Stimulated activated CD4-positive, alpha-beta T cell treated with anti-CD3 and anti-CD28 coated beads, Interleukin-1b, Interleukin-23, amount 100 ng/mL, for 4 hours (primary cell): ENCODE measurements around the gene USP40.

Source experiments
- DNase-seq, 2 donors: peaks; one replicate each; pipeline ENCODE4 v3.0.0-alpha.2; 2020; ENCODE audit warnings: low read depth in 2 of 2

The USP40 gene

GRCh38 chr2:233553366-233553765, 13.2 kb downstream of the USP40 start:
- DNase-seq: no peak

GRCh38 chr2:233551491-233551890, 15.1 kb downstream of the USP40 start:
- DNase-seq: no peak

- no peak for DNase-seq
These were observed 19.8 kb downstream of the USP40 start for GRCh38 chr2:233546774-233547173.

DNA sequence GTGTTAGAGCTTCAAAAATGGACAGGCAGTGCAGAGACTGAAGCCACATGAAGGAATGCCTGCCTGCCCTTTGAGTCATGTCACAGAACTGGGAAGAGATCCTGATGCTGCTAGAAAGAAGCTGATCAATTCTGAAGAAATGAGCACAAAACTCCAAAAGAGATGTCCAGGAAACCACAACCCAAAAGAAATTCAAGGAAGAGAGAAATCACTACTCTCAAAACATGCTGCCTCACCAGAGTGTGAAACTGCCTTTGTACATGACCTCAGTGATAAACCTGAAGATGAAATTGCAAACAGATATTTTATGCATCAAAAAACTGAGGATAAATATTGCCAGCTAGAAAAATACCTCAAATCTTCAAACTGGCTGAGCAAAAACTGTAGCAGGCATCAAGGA, 20.5 kb downstream of the USP40 start:
- no peak for DNase-seq

GRCh38 chr2:233544200-233544610, 22.4 kb downstream of the USP40 start:
- DNase-seq: no peak

DNA sequence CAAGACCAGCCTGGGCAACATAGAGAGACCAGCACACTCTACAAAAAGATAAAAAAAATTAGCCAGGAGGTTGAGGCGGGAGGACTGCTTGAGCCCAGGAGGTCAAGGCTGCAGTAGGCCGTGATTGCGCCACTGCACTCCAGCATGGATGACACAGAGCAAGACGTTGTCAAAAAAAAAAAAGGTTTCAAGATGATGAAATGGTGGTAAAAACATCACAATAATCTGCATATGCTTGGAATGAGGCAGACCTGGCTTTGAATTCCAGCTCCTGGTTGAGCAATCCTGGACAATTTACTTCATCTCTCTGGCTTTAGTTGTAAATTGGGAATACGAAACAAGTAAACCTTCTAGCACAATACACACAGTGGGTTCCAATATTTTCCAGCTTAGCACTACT, 24.1 kb downstream of the USP40 start:
- no peak for DNase-seq

DNA sequence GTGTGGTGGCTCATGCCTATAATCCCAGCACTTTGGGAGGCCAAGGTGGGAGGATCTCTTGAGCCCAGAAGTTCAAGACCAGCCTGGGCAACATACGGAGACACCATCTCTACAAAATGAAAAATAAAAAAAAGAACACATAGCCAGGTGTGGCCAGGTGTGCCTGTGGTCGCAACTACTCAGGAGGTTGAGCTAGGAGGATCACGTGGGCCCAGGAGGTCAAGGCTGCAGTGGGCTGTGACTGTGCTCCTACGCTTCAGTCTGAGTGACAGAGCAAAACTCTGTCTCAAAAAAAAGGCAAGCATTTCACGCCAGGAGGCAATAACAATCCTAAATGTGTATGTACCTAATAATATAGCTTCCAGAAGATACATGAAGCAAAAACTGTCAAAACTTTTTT, 27.8 kb downstream of the USP40 start:
- DNase-seq: no peak

DNA sequence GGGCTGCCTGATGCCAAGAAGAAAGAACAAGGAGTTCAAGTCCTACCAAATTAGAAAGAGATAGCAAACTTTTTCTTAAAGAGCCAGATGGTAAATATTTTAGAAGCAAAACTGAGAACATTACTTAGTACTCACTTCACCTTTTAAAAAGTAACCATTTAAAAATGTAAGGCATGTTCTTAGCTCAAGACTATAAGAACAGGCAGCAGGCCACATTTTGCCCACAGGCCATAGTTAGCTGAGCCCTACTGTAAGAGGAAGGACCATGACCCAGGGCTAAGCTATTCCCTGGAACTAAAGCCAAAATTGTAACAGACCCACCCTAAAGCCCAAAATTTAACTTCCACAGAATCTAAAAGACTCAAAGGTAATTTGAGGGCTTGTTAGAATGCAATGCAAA, 31.3 kb downstream of the USP40 start:
- no peak for DNase-seq

DNA sequence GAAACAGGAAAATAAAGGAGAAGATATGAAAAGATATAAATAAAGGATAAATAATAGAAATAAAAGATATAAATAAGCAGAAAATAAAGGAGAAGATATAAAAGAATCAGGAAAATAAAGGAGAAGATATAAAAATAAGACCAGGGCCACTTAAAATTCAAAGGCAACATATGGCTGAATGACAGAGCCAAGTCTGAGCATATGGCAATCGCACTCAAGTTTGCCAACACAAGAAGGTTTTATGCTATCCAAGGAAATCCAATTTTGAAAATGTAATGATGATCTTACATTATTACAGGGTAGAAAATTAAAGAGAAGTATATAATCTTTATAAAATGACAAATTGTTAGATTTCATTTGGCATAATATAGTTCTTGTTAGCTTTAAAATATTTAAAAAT, 33.6 kb downstream of the USP40 start:
- no peak for DNase-seq

- DNase-seq: no peak
These were observed 34.6 kb downstream of the USP40 start for GRCh38 chr2:233531955-233532354.

- DNase-seq: no peak
These were observed 36.2 kb downstream of the USP40 start for GRCh38 chr2:233530381-233530780.

GRCh38 chr2:233528182-233528581, 38.4 kb downstream of the USP40 start:
- no peak for DNase-seq

DNA sequence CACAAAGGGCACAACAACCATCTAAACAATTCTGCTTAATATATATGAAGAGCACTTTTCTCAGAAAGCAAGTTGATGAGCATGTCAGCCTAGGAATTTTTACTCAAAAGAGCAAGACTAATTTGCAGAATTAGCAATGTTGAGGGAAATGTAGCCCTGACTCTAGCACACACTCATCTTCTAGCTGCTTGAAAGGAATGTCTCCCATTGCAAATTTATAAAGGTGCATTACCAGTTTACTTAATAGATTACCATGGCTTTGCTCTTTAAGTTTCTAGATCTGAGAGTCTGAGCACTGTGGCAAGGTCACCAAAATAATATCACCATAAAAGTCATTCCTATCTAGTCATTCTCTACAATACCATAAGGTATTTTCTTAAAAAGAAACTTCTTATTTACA, 40.8 kb downstream of the USP40 start:
- no peak for DNase-seq

- no peak for DNase-seq
These were observed 46.6 kb downstream of the USP40 start for GRCh38 chr2:233519787-233520611.

GRCh38 chr2:233513953-233514655, 52.5 kb downstream of the USP40 start:
- no peak for DNase-seq

- DNase-seq: no peak
These were observed 62.5 kb downstream of the USP40 start for GRCh38 chr2:233503947-233504637.

- DNase-seq: no peak
These were observed 63.1 kb downstream of the USP40 start for GRCh38 chr2:233503481-233503880.

GRCh38 chr2:233501198-233502076, 65.1 kb downstream of the USP40 start:
- no peak for DNase-seq

DNA sequence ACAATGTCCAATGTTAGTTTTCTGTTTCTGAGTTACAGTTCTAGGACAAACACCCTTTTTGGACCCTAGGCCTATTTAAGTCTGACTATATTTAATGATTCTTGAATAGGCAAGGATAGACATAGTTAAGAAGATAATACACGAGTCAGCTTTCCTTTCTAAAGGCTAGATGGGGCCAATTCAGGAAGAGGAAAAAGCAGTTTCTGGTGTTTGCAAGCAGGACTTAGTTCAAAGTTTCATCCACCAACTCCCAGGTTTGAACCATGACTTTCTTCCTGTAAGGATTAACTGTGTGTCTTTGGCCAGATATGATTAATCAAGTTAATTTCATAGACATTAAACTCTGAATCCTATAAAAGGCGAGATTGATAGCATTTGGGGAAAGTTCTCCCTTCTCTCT, 66.7 kb downstream of the USP40 start:
- no peak for DNase-seq

DNA sequence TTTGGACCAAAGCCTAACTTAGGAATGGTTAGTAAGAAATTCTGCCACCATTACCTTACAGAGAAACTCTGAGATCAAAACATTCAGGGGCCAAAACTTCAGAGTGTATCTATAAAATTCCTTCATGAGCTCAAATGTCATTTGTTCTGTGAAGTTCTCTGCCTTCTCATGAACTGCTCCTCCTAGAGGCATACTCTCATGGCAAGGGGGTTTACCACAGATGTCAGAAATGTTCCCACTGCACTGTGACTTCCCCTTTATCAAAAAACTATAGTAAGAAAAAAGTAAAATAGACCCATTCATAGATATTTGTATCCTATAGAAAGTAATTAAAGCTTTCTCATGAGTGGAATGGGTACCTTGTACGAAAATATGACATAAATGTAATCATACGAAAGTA, 68.5 kb downstream of the USP40 start:
- DNase-seq: no peak

GRCh38 chr2:233497692-233498091, 68.9 kb downstream of the USP40 start:
- no peak for DNase-seq
